Keratinocyte (primary cell): ENCODE data around the gene ZNF628. TPM values are rescaled to one million over a fixed set of nuclear protein-coding genes. Genes with fewer than 3 reads are reported as not detected.

Experiments
- DNase-seq: peaks from one replicate; pipeline ENCODE4 v3.0.0-alpha.2; 2011; ENCODE audit warnings: low read depth, missing footprints, low spot score
- FAIRE-seq: peaks from 2 replicates; lab custom pipeline; 2011; peaks lifted over from hg19 to GRCh38; lab: Jason Lieb, UNC
- H2AFZ ChIP-seq: 2 replicates; pipeline ENCODE4 v1.6.0; 2012; ENCODE audit warnings: low read length, control low read depth, inconsistent platforms; ENCODE audit not compliant: control insufficient read depth
- H3K27ac ChIP-seq: 2 replicates; pipeline ENCODE4 v1.5.1; 2011; ENCODE audit warnings: low read length; ENCODE audit not compliant: control insufficient read depth, insufficient read depth
- H3K27me3 ChIP-seq: 3 replicates; pipeline ENCODE4 v1.6.0; 2011; ENCODE audit warnings: low read length; ENCODE audit not compliant: control insufficient read depth, insufficient read depth; ENCODE audit errors: extremely low read depth
- H3K36me3 ChIP-seq, 2 experiments: 2 replicates in 1 of 2; 3 replicates in 1 of 2; pipeline ENCODE4 v1.5.1; 2011; ENCODE audit warnings: low read length in 2 of 2, mild to moderate bottlenecking in 1 of 2; ENCODE audit not compliant: control insufficient read depth in 2 of 2, insufficient read depth in 2 of 2; ENCODE audit errors: extremely low read depth in 1 of 2
- H3K4me1 ChIP-seq: 3 replicates; pipeline ENCODE4 v1.5.1; 2011; ENCODE audit warnings: low read length; ENCODE audit not compliant: control insufficient read depth, insufficient read depth; ENCODE audit errors: extremely low read depth
- H3K4me2 ChIP-seq: 3 replicates; pipeline ENCODE4 v1.6.0; 2011; ENCODE audit warnings: low read depth, low read length; ENCODE audit not compliant: control insufficient read depth, insufficient read depth; ENCODE audit errors: extremely low read depth
- H3K4me3 ChIP-seq, 3 experiments: fragments of 200-600 bp in 1 of 3; sonication (generic) in 1 of 3; 2 replicates in 2 of 3; 3 replicates in 1 of 3; pipeline ENCODE4 v1.5.1; 2011 to 2016; ENCODE audit warnings: low read length in 3 of 3, mild to moderate bottlenecking in 3 of 3, control low read depth in 2 of 3, inconsistent platforms in 1 of 3, low read depth in 1 of 3, mixed read lengths in 1 of 3, mixed run types in 1 of 3, moderate library complexity in 1 of 3; ENCODE audit not compliant: control insufficient read depth in 2 of 3, insufficient read depth in 2 of 3; ENCODE audit errors: extremely low read depth in 1 of 3
- H3K79me2 ChIP-seq: 2 replicates; pipeline ENCODE4 v1.6.0; 2012; ENCODE audit warnings: low read length; ENCODE audit not compliant: control insufficient read depth, insufficient read depth
- H3K9ac ChIP-seq: 3 replicates; pipeline ENCODE4 v1.6.0; 2011; ENCODE audit warnings: low read length; ENCODE audit not compliant: control insufficient read depth, insufficient read depth; ENCODE audit errors: extremely low read depth
- H3K9me1 ChIP-seq: 3 replicates; pipeline ENCODE4 v1.6.0; 2011; ENCODE audit warnings: low read length; ENCODE audit not compliant: control insufficient read depth, insufficient read depth; ENCODE audit errors: extremely low read depth
- H3K9me3 ChIP-seq: 2 replicates; pipeline ENCODE4 v1.5.1; 2012; ENCODE audit warnings: low read depth, low read length; ENCODE audit not compliant: control insufficient read depth
- H4K20me1 ChIP-seq: 3 replicates; pipeline ENCODE4 v1.6.0; 2011; ENCODE audit warnings: low read length; ENCODE audit not compliant: control insufficient read depth, insufficient read depth; ENCODE audit errors: extremely low read depth
- CTCF ChIP-seq, 3 experiments: IDR thresholded peaks in 1 of 3; conservative IDR thresholded peaks in 1 of 3; optimal IDR thresholded peaks in 1 of 3; 2 replicates in 2 of 3; 3 replicates in 1 of 3; pipeline versions ENCODE3 to v1.5.1; 2011; ENCODE audit warnings: low read length in 3 of 3, mild to moderate bottlenecking in 3 of 3, moderate library complexity in 2 of 3, control low read depth in 1 of 3, inconsistent platforms in 1 of 3; ENCODE audit not compliant: insufficient read depth in 2 of 3; ENCODE audit errors: extremely low read depth in 1 of 3
- EZH2 ChIP-seq: IDR thresholded peaks from one replicate; pipeline ENCODE4 v1.6.1; 2012; ENCODE audit warnings: inconsistent platforms, mild to moderate bottlenecking, low read length, moderate library complexity
- dilution Hi-C: fragments of 300-500 bp; cut with MboI; formaldehyde crosslinking; loops from one replicate; pipeline ENCODE4 v1.7.0; 2020; ENCODE audit warnings: low sequenced_read_pairs; ENCODE audit not compliant: extremely low pct_ligation_motif_present
- polyA plus RNA-seq, 5 experiments: library from polyadenylated mRNA; depleted of rRNA in 3 of 5; stranded (reverse) in 3 of 5; stranded (forward) in 1 of 5; unstranded in 1 of 5; fragments of >200 nt; gene quantifications; 1 replicate in 1 of 5; 2 replicates in 3 of 5; 3 replicates in 1 of 5; pipeline versions ENCODE4 v1.2.1 to v1.2.3, GENCODE V29; 2011 to 2012; ENCODE audit warnings: missing spikeins in 2 of 5, low read depth in 1 of 5, low replicate concordance in 1 of 5

ZNF628 gene
- polyA plus RNA-seq, 1 donor (not counting 4 experiments of a cell fraction or from before 2014, with no cell fraction given) = 0.22 TPM

- Histone ChIP-seq H2AFZ (no peak overlapping the region), H4K20me1 (no peaks in the 10 kb centered on the region), H3K9me3 (no peaks in the 10 kb centered on the region), H3K9ac (no peak overlapping the region), H3K36me3 (no peaks in the 10 kb centered on the region), H3K4me3 (no peak overlapping the region), H3K9me1 (peaks cover 3% of the 10 kb centered on the region), H3K27me3 (peaks cover 40% of the 10 kb centered on the region), H3K27ac (no peak overlapping the region), H3K79me2 (no peaks in the 10 kb centered on the region), H3K4me2 (no peak overlapping the region), H3K4me1 (peaks cover 19% of the 10 kb centered on the region)
- FAIRE-seq (no peak), DNase-seq (no peak)
- TF ChIP-seq CTCF (optimal IDR thresholded peaks at IDR 0.05 in 1 of 3, IDR thresholded peaks at IDR 0.05 in 1 of 3, conservative IDR thresholded peaks at IDR 0.05 in 1 of 3; ENCODE audit: extremely low read depth in 1 of 3, insufficient read depth in 2 of 3, low read length in 3 of 3) (no peak), EZH2 (no peak)
- dilution Hi-C loops = no loop called here
Measured at GRCh38 chr19:55491546-55492360, 15.3 kb downstream of the ZNF628 start.

GRCh38 chr19:55492362-55492944 is 16.0 kb downstream of the ZNF628 start:
- Histone ChIP-seq H2AFZ (no peak overlapping the region), H3K36me3 (no peaks in the 10 kb centered on the region), H3K27me3 (peaks cover 40% of the 10 kb centered on the region), H3K4me2 (no peak overlapping the region), H3K4me1 (peaks cover 12% of the 10 kb centered on the region), H3K79me2 (no peaks in the 10 kb centered on the region), H3K4me3 (no peak overlapping the region), H3K27ac (no peak overlapping the region), H4K20me1 (no peaks in the 10 kb centered on the region), H3K9me3 (no peaks in the 10 kb centered on the region), H3K9me1 (no peaks in the 10 kb centered on the region), H3K9ac (no peak overlapping the region)
- dilution Hi-C loops = no loop called here
- DNase-seq (no peak), FAIRE-seq (no peak)
- TF ChIP-seq EZH2 = no peak
- no peak for TF ChIP-seq CTCF (optimal IDR thresholded peaks at IDR 0.05 in 1 of 3, IDR thresholded peaks at IDR 0.05 in 1 of 3, conservative IDR thresholded peaks at IDR 0.05 in 1 of 3; ENCODE audit: extremely low read depth in 1 of 3, insufficient read depth in 2 of 3, low read length in 3 of 3)
